B cell (primary cell): ENCODE measurements around the gene BSDC1. TPM values are rescaled to one million over a fixed set of nuclear protein-coding genes. Genes with fewer than 3 reads are reported as not detected.

ENCODE experiments used
- ATAC-seq: fragments of 200-7000 bp; cut with Tn5 transposase; one replicate; pipeline ENCODE4 v1.10.0; 2021; ENCODE audit warnings: low read depth, mild to moderate bottlenecking, moderate number of reproducible peaks, moderate library complexity
- CTCF ChIA-PET: fragments of 350-600 bp; sonication (Branson Sonifier 250); formaldehyde crosslinking; loops from one replicate; lab custom pipeline; 2021; ENCODE audit warnings: antibody characterized with exemption, inconsistent platforms; lab: Charles Lee
- POLR2A ChIA-PET: fragments of 350-600 bp; sonication (Branson Sonifier 250); formaldehyde crosslinking; loops from one replicate; lab custom pipeline; 2021; ENCODE audit warnings: antibody characterized with exemption; lab: Charles Lee
- DNase-seq: peaks from one replicate; pipeline ENCODE4 v3.0.0; 2013
- H2AFZ ChIP-seq: 2 replicates; pipeline ENCODE4 v1.6.1; 2012; ENCODE audit warnings: mild to moderate bottlenecking, low read depth, low read length; ENCODE audit not compliant: insufficient read depth, poor library complexity, severe bottlenecking
- H3K27ac ChIP-seq, 2 donors: 1 replicate in 1 of 2; 2 replicates in 1 of 2; pipeline ENCODE4 v1.5.1; 2012 to 2013; ENCODE audit warnings: low read length in 2 of 2, mild to moderate bottlenecking in 2 of 2, moderate library complexity in 1 of 2
- H3K27me3 ChIP-seq, 4 experiments: fragments of 200-600 bp in 1 of 4; sonication (generic) in 1 of 4; replicated peaks in 1 of 4; 1 replicate in 2 of 4; 2 replicates in 2 of 4; pipeline versions ENCODE4 v1.6.1 to v1.7.0; 2013 to 2016; ENCODE audit warnings: low read length in 3 of 4, mild to moderate bottlenecking in 2 of 4, mixed read lengths in 1 of 4, moderate library complexity in 1 of 4; ENCODE audit not compliant: insufficient read depth in 4 of 4, control insufficient read depth in 3 of 4; ENCODE audit errors: control extremely low read depth in 1 of 4
- H3K36me3 ChIP-seq, 2 experiments: replicated peaks in 1 of 2; 1 replicate in 1 of 2; 2 replicates in 1 of 2; pipeline versions ENCODE4 v1.6.1 to v1.7.1; 2013; ENCODE audit warnings: low read length in 1 of 2; ENCODE audit not compliant: insufficient read depth in 2 of 2, control insufficient read depth in 1 of 2; ENCODE audit errors: control extremely low read depth in 1 of 2, extremely low read depth in 1 of 2
- H3K4me1 ChIP-seq, 2 donors: fragments of 200-600 bp in 1 of 2; sonication (generic) in 1 of 2; 1 replicate in 1 of 2; 2 replicates in 1 of 2; pipeline versions ENCODE4 v1.5.1 to v1.6.1; 2013 to 2017; ENCODE audit warnings: low read length in 2 of 2; ENCODE audit not compliant: control insufficient read depth in 2 of 2, insufficient read depth in 2 of 2
- H3K4me2 ChIP-seq: replicated peaks from 2 replicates; pipeline ENCODE3; 2012; ENCODE audit warnings: mild to moderate bottlenecking, low read depth, low read length; ENCODE audit not compliant: poor library complexity, severe bottlenecking
- H3K4me3 ChIP-seq, 5 experiments: fragments of 200-600 bp in 1 of 5; sonication (generic) in 1 of 5; 1 replicate in 3 of 5; 2 replicates in 2 of 5; pipeline versions ENCODE4 v1.5.1 to v1.7.0; 2011 to 2016; ENCODE audit warnings: low read length in 4 of 5, mild to moderate bottlenecking in 4 of 5, low read depth in 2 of 5, control low read depth in 1 of 5, moderate library complexity in 1 of 5; ENCODE audit not compliant: insufficient read depth in 1 of 5; ENCODE audit errors: control extremely low read depth in 1 of 5, extremely low read depth in 1 of 5
- H3K79me2 ChIP-seq: fragments of 200-600 bp; sonication (generic); one replicate; pipeline ENCODE4 v1.6.0; 2016; ENCODE audit warnings: low read length; ENCODE audit not compliant: control insufficient read depth, insufficient read depth
- H3K9ac ChIP-seq: fragments of 200-600 bp; sonication (generic); 2 replicates; pipeline ENCODE4 v1.6.1; 2017; ENCODE audit warnings: mild to moderate bottlenecking, low read length, moderate library complexity
- H3K9me3 ChIP-seq, 3 donors: one replicate each; pipeline versions ENCODE4 v1.6.1 to v1.7.1; 2013; ENCODE audit warnings: low read length in 2 of 3; ENCODE audit not compliant: control insufficient read depth in 2 of 3, insufficient read depth in 1 of 3; ENCODE audit errors: control extremely low read depth in 1 of 3
- H4K20me1 ChIP-seq: 2 replicates; pipeline ENCODE4 v1.6.0; 2012; ENCODE audit warnings: mild to moderate bottlenecking, low read length; ENCODE audit not compliant: insufficient read depth, control insufficient read depth, poor library complexity, severe bottlenecking
- H3K27ac Mint-ChIP-seq: one replicate; pipeline ENCODE4 v1.8.0; 2021; ENCODE audit warnings: mixed read lengths
- H3K27me3 Mint-ChIP-seq: one replicate; pipeline ENCODE4 v1.8.0; 2021; ENCODE audit warnings: mixed read lengths
- H3K4me1 Mint-ChIP-seq: one replicate; pipeline ENCODE4 v1.8.0; 2021; ENCODE audit warnings: mixed read lengths
- H3K4me3 Mint-ChIP-seq: one replicate; pipeline ENCODE4 v1.8.0; 2021; ENCODE audit warnings: mixed read lengths
- H3K9me3 Mint-ChIP-seq: one replicate; pipeline ENCODE4 v1.8.0; 2022; ENCODE audit warnings: mixed read lengths; ENCODE audit not compliant: insufficient read depth
- CTCF ChIP-seq: fragments of 200-600 bp; IDR thresholded peaks from one replicate; pipeline ENCODE4 v1.8.0; 2022; ENCODE audit warnings: antibody characterized with exemption, mild to moderate bottlenecking
- EZH2 ChIP-seq: IDR thresholded peaks from 2 replicates; pipeline ENCODE4 v1.6.1; 2012; ENCODE audit warnings: borderline replicate concordance, low read depth, mild to moderate bottlenecking, moderate library complexity, low read length; ENCODE audit not compliant: insufficient read depth, poor library complexity, severe bottlenecking
- WGBS: methylation state at CpG from one replicate; pipeline ENCODE4 v1.1.5; 2013; ENCODE audit warnings: missing lambda C conversion rate; ENCODE audit not compliant: insufficient coverage; 5-methylcytosine and 5-hydroxymethylcytosine counted together
- intact Hi-C: fragments of 100-400 bp; cut with micrococcal nuclease; formaldehyde crosslinking; loops from one replicate; pipeline ENCODE4 v1.10.0; 2022
- polyA plus RNA-seq: library from polyadenylated mRNA; depleted of rRNA; stranded (reverse); fragments of >200 nt; gene quantifications from 2 replicates; pipeline ENCODE4 v1.2.3, GENCODE V29; 2012
- total RNA-seq, 2 donors: library from RNA; stranded (reverse); fragments of 120-200 nt in 1 of 2; gene quantifications; 1 replicate in 1 of 2; 2 replicates in 1 of 2; pipeline versions ENCODE4 v1.2.3 to v1.2.4, GENCODE V29; 2013 to 2022

The BSDC1 gene
- total and polyA plus RNA-seq, 2 donors (not counting 1 experiment from before 2014, with no cell fraction given), result 54.5 to 117 TPM

- peaks cover 70 to 78% of the 10 kb centered on the region in 2 donors for H3K4me1 ChIP-seq
- H3K79me2 ChIP-seq, result peaks cover 79% of the 10 kb centered on the region
- ATAC-seq (peak; percentile 35), DNase-seq (no peak)
- H3K4me3 ChIP-seq, result peak overlapping the region in 3 of 5 experiments; percentile 5 to 34 (median 12)
- ChIA-PET CTCF (interaction anchor here (0.5 to 10.2 kb wide), 18 partner anchors 10 to 276 kb away, joined by 3 to 118 read pairs (median 3); partner anchors contain the start of genes CCDC28B, FAM167B, HDAC1 and LCK), POLR2A (interaction anchor here (0.7 to 5.1 kb wide), 8 partner anchors 9 to 81 kb away, joined by 3 to 35 read pairs (median 6); partner anchors contain the start of genes HDAC1 and MARCKSL1)
- WGBS, result no CpG with 5 or more reads among the region's 5 CpGs
- no peaks in the 10 kb centered on the region for H3K27me3 ChIP-seq
- Mint-ChIP-seq H3K27ac (peak overlapping the region; percentile 89), H3K27me3 (no peaks in the 10 kb centered on the region), H3K4me3 (peak overlapping the region; percentile 80), H3K4me1 (peaks cover 57% of the 10 kb centered on the region), H3K9me3 (no peaks in the 10 kb centered on the region)
- H4K20me1 ChIP-seq, result no peaks in the 10 kb centered on the region
- H3K36me3 ChIP-seq, result peaks cover 4 to 49% of the 10 kb centered on the region in 2 experiments
- intact Hi-C loops, result no loop called here
- peak overlapping the region; percentile 37 for H3K9ac ChIP-seq
- H2AFZ ChIP-seq, result no peak overlapping the region
- peak overlapping the region; percentile 69 for H3K4me2 ChIP-seq
- peaks cover 0 to 6% (median 0%) of the 10 kb centered on the region in 3 donors for H3K9me3 ChIP-seq
- no peak for TF ChIP-seq EZH2
- no peak for TF ChIP-seq CTCF
- peak overlapping the region; percentile 59 to 63 for H3K27ac ChIP-seq
Observed at GRCh38 chr1:32321712-32322291, 72.4 kb downstream of the BSDC1 start.
